Panc1 (cell line): ENCODE measurements around the gene ADGRV1. TPM values are rescaled to one million over a fixed set of nuclear protein-coding genes. Genes with fewer than 3 reads are reported as not detected.
"Not testable (repeated sequence)": the region's sequence is repeated elsewhere in the genome, so short reads cannot be mapped to it uniquely, and the experiment has no call there.

Experiments
- ATAC-seq: fragments of 200-7000 bp; cut with Tn5 transposase; 2 replicates; pipeline ENCODE4 v1.9.1; 2020; ENCODE audit warnings: mild to moderate bottlenecking, moderate library complexity
- BruUV-seq: library from RNA; stranded (reverse); fragments of 400-500 nt; replicated peaks from 2 replicates; lab custom pipeline; 2021; lab: Mats Ljungman, UMichigan
- CTCF ChIA-PET: fragments of 300-600 bp; sonication (Branson Sonifier 250); formaldehyde crosslinking; loops from one replicate; lab custom pipeline; 2022; ENCODE audit warnings: antibody characterized with exemption; lab: Charles Lee
- POLR2A ChIA-PET: fragments of 300-600 bp; sonication (Branson Sonifier 250); formaldehyde crosslinking; loops from one replicate; lab custom pipeline; 2022; ENCODE audit warnings: antibody characterized with exemption; lab: Charles Lee
- DNase-seq: peaks from one replicate; pipeline ENCODE4 v3.0.0-alpha.2; 2010; ENCODE audit warnings: low read depth, low spot score
- H3K27ac ChIP-seq: 2 replicates; pipeline ENCODE4 v1.5.1; 2011; ENCODE audit warnings: mild to moderate bottlenecking, low read length, inconsistent platforms
- H3K27me3 ChIP-seq: fragments of 200-500 bp; sonication (Bioruptor generic); 2 replicates; pipeline ENCODE4 v1.6.0; 2014; ENCODE audit warnings: low read length, inconsistent platforms; ENCODE audit not compliant: control insufficient read depth, insufficient read depth
- H3K36me3 ChIP-seq: fragments of 200-500 bp; sonication (Bioruptor generic); 2 replicates; pipeline ENCODE4 v1.5.1; 2014; ENCODE audit warnings: inconsistent platforms, mild to moderate bottlenecking, low read length, moderate library complexity; ENCODE audit not compliant: control insufficient read depth, insufficient read depth
- H3K4me1 ChIP-seq: 2 replicates; pipeline ENCODE4 v1.5.1; 2011; ENCODE audit warnings: inconsistent platforms, mild to moderate bottlenecking, low read length, moderate library complexity; ENCODE audit not compliant: control insufficient read depth, insufficient read depth
- H3K4me3 ChIP-seq, 2 experiments: 2 replicates each; pipeline ENCODE4 v1.5.1; 2011 to 2012; ENCODE audit warnings: low read depth in 2 of 2, low read length in 2 of 2, mild to moderate bottlenecking in 2 of 2, inconsistent platforms in 1 of 2, moderate library complexity in 1 of 2
- H3K9me3 ChIP-seq: fragments of 200-500 bp; sonication (Bioruptor generic); 2 replicates; pipeline ENCODE4 v1.5.1; 2014; ENCODE audit warnings: low read depth, mild to moderate bottlenecking, inconsistent platforms, low read length, moderate library complexity; ENCODE audit not compliant: control insufficient read depth, insufficient read depth
- CTCF ChIP-seq: fragments of 450-650 bp; IDR thresholded peaks from 2 replicates; pipeline ENCODE4 v1.5.1; 2017; ENCODE audit warnings: mild to moderate bottlenecking
- POLR2AphosphoS5 ChIP-seq: IDR thresholded peaks from 2 replicates; pipeline ENCODE4 v1.6.1; 2012; ENCODE audit warnings: mild to moderate bottlenecking, low read depth, low read length, moderate library complexity
- REST ChIP-seq, 2 experiments: IDR thresholded peaks; 2 replicates each; pipeline ENCODE4 v1.6.1; 2011 to 2012; ENCODE audit warnings: low read depth in 2 of 2, control low read depth in 1 of 2, low read length in 1 of 2, mild to moderate bottlenecking in 1 of 2, moderate library complexity in 1 of 2; ENCODE audit not compliant: insufficient read depth in 1 of 2
- SIN3A ChIP-seq: IDR thresholded peaks from 2 replicates; pipeline ENCODE4 v1.6.1; 2012; ENCODE audit warnings: low read depth, mild to moderate bottlenecking, low read length, moderate library complexity, borderline replicate concordance; ENCODE audit not compliant: insufficient read depth
- TCF7L2 ChIP-seq: IDR thresholded peaks from 2 replicates; pipeline ENCODE4 v1.6.1; 2011; ENCODE audit warnings: mild to moderate bottlenecking, low read depth, low read length, inconsistent platforms
- in situ Hi-C: cut with HindIII; loops from 2 replicates; pipeline ENCODE4 v1.10.0; 2016; ENCODE audit warnings: low sequenced_read_pairs, low pct_unique_long_range_greater_than_20kb
- intact Hi-C: fragments of 100-400 bp; cut with micrococcal nuclease; formaldehyde crosslinking; loops from one replicate; pipeline ENCODE4 v1.10.0; 2022; ENCODE audit not compliant: unreplicated experiment
- total RNA-seq: library from RNA; stranded (reverse); gene quantifications from one replicate; pipeline ENCODE4 v1.2.1, GENCODE V29; 2021; ENCODE audit not compliant: unreplicated experiment

The ADGRV1 gene
- total RNA-seq, 1 experiment from 2014 or later, result 0.49 TPM

GRCh38 chr5:90685425-90686022 lies 126.9 kb downstream of the ADGRV1 start:
- Histone ChIP-seq H3K27me3 (no peaks in the 10 kb centered on the region), H3K27ac (no peak overlapping the region), H3K4me3 (no peak overlapping the region), H3K36me3 (no peaks in the 10 kb centered on the region), H3K9me3 (no peaks in the 10 kb centered on the region), H3K4me1 (no peaks in the 10 kb centered on the region)
- ChIA-PET CTCF (no interaction called here), POLR2A (no interaction called here)
- no peak for DNase-seq
- BruUV-seq, result no TSS peak
- intact Hi-C loops, result no loop called here
- no peak for ATAC-seq
- TF ChIP-seq SIN3A (no peak), CTCF (no peak), TCF7L2 (no peak), REST (IDR thresholded peaks at IDR 0.05; ENCODE audit: insufficient read depth in 1 of 2, low read depth in 2 of 2, low read length in 1 of 2) (no peak), POLR2AphosphoS5 (no peak)
- in situ Hi-C loops, result no loop called here

GRCh38 chr5:90686363-90686762 lies 127.8 kb downstream of the ADGRV1 start:
- CTCF ChIA-PET, intact Hi-C loops, in situ Hi-C loops, H3K4me3 ChIP-seq, ATAC-seq, H3K36me3 ChIP-seq, H3K4me1 ChIP-seq, H3K27ac ChIP-seq, DNase-seq, POLR2A ChIA-PET, BruUV-seq, H3K27me3 ChIP-seq, H3K9me3 ChIP-seq: not testable (repeated sequence)

- CTCF ChIA-PET, ATAC-seq, H3K27ac ChIP-seq, DNase-seq, H3K36me3 ChIP-seq, POLR2A ChIA-PET, H3K4me1 ChIP-seq, BruUV-seq, in situ Hi-C loops, intact Hi-C loops, H3K9me3 ChIP-seq, H3K4me3 ChIP-seq, H3K27me3 ChIP-seq: not testable (repeated sequence)
Observed at GRCh38 chr5:90687458-90687857, 128.9 kb downstream of the ADGRV1 start.
